ENCODE measurements around the gene DNM2.
"Not testable (repeated sequence)": the region's sequence is repeated elsewhere in the genome, so short reads cannot be mapped to it uniquely, and the experiment has no call there.

DNA sequence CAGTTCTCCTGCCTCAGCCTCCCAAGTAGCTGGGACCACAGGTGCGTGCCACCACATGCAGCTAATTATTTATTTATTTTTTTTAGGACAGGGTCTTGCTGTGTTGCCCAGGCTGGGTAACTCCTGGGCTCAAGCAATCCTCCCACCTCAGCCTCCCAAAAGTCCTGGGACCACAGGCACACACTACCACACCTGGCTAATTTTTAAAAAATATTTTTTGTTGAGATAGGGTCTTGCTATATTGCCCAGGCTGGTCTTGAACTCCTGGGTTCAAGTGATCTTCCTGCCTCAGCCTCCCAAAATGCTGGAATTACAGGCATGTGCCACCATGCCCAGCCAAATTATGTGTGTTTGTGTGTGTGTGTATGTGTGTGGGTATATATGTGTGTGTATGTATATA is 139.0 kb downstream of the DNM2 start:
- TF ChIP-seq POLR2A, CTCF, POLR2AphosphoS5 (IDR thresholded peaks at IDR 0.05): not testable (repeated sequence)
